SKM-1 treated with dmso at 0.1 percent for 144 hours (cell line): ENCODE measurements around the gene GPR137.

Experiments used
- DNase-seq: peaks from one replicate; lab custom pipeline; 2025; ENCODE audit not compliant: unreplicated experiment; lab: John Stamatoyannopoulos, UW

The GPR137 gene

GRCh38 chr11:64284048-64284961 lies 1.3 kb upstream of the GPR137 start, which contains the start of gene BAD:
BAD (minus strand) TSS chr11:64284665; CDS start chr11:64284368, 297 bp downstream.
- peak; percentile 93 for DNase-seq

- no peak for DNase-seq
Observed at GRCh38 chr11:64285885-64286800, 495 bp downstream of the GPR137 start.

- DNase-seq = no peak
Observed at GRCh38 chr11:64286801-64287159, 1.1 kb downstream of the GPR137 start.

- DNase-seq = no peak
Observed at GRCh38 chr11:64287676-64288352, 2.2 kb downstream of the GPR137 start.

GRCh38 chr11:64288353-64288750 lies 2.7 kb downstream of the GPR137 start:
- no peak for DNase-seq

- no peak for DNase-seq
Observed at GRCh38 chr11:64289002-64289564, 3.4 kb downstream of the GPR137 start.

- no peak for DNase-seq
Observed at GRCh38 chr11:64290352-64291261, 5.0 kb downstream of the GPR137 start.

GRCh38 chr11:64291262-64291751 lies 5.7 kb downstream of the GPR137 start, which contains the start of gene KCNK4:
KCNK4 (plus strand) TSS chr11:64291302; CDS start chr11:64293019, 1,717 bp downstream.
- no peak for DNase-seq

- no peak for DNase-seq
Observed at GRCh38 chr11:64291752-64292459, 6.3 kb downstream of the GPR137 start.

- DNase-seq = no peak
Observed at GRCh38 chr11:64292460-64293254, 7.0 kb downstream of the GPR137 start.

GRCh38 chr11:64294774-64295173 lies 9.1 kb downstream of the GPR137 start:
- no peak for DNase-seq

GRCh38 chr11:64295760-64296159 lies 10.1 kb downstream of the GPR137 start:
- no peak for DNase-seq

- no peak for DNase-seq
Observed at GRCh38 chr11:64296236-64296635, 10.6 kb downstream of the GPR137 start.

- DNase-seq = no peak
Observed at GRCh38 chr11:64296830-64297698, 11.4 kb downstream of the GPR137 start.

- DNase-seq = no peak
Observed at GRCh38 chr11:64297699-64298358, 12.2 kb downstream of the GPR137 start.

- DNase-seq = no peak
Observed at GRCh38 chr11:64298966-64299846, 13.6 kb downstream of the GPR137 start.
